GM21423 (cell line): ENCODE results near the gene CSMD2.

ENCODE experiments used
- ATAC-seq: cut with Tn5 transposase; IDR thresholded peaks from one replicate; pipeline ENCODE4 v1.9.1; 2021; ENCODE audit warnings: mild to moderate bottlenecking, moderate library complexity; ENCODE audit not compliant: unreplicated experiment

CSMD2 gene

DNA sequence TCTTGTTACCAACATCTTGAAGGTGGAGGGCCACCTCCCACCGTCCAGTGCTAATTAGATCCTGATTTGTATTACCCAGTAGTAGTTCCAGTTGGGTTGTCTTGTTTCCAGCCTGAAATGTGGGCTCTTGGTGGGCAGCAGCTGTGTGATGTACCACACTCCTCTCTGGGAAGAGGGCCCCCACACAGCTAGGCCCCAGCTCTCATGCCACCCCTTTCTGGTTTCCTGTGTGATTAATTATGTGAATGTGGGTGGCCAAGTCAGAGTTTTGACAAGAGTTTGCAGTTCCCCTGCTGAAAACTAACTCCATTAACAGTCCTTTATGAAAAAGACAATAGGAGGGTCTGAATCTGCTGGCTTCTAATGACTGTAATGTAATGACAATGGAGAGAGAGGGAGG lies 297.3 kb downstream of the CSMD2 start:
- no peak for ATAC-seq

DNA sequence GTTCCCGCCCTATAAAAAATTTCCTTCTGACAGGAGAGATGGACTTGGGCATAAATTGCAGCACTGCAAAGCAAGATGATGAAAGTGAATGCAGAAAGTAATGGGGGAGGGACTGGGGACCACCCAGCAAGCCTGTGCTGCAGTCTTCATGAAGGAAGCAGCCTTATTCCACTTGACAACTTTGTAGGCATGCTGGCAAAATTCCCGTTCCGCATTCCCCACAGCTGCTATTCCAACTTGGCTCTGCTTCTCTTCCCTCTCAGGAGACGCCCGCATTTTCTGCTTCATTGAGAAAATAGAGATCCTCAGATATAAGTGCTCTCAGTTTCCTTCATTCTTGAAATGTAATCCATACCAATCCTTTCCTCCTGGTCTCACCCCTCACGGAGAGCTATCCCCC lies 298.7 kb downstream of the CSMD2 start:
- ATAC-seq, result no peak

DNA sequence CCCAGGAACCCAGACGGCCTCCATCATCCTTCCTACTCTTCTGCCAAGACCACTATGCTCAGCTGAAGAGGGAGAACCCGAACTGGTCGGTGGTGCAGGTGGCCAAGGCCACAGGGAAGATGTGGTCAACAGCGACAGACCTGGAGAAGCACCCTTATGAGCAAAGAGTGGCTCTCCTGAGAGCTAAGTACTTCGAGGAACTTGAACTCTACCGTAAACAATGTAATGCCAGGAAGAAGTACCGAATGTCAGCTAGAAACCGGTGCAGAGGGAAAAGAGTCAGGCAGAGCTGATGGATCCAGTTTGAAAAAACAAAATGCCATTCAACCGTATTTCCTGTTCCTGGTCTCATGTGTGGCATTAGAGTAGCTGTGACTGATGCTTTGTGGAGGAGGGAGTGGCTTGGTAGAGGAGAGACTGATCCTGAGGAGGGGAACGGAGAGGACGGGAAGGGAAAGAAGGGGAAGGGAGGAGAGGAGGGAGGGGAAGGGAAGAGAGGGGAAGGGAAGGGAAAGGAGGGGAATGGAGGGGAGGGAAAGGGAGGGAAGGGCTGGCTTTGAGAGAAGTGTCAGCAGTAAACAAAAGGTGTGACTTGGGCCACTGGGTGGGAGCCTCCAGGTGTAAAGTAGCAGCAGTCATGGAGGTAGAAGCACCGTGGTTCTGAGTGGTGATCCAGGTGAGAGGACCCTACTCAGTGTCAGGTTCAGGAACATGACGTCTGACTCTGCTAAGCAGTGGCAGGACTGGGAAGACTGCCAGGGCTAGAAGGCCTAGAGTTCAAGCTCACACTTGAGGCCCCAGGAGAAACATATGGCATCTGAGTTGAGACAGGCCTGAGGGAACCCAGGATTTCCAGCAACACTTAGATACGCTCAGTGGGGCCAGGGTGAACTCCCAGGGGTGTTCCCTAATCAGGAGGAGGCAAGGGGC lies 300.3 kb downstream of the CSMD2 start:
- ATAC-seq, result no peak

DNA sequence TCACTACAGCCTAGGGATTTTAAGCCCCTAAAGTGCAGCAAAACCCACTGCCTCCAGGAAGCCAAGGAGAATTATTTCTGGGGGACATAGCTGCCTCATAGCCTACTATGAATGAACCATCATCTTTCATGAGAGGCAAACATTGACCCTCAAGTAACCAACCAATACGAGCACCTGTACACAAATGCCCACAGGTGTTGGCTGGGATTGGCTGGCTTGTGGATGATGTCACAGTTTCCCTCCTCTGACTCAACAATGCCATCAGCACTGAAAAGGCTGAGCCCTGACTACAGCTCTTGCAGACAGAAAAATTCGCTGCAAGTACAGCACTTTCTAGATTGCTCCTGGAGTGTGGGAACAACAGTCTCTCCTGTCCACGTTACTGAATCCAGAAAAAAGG lies 301.3 kb downstream of the CSMD2 start, which contains the start of gene HMGB4:
HMGB4 (plus strand) TSS at position 301 of the 400 bp plus-strand sequence. CDS start 113 bp downstream, outside the sequence.
- no peak for ATAC-seq

DNA sequence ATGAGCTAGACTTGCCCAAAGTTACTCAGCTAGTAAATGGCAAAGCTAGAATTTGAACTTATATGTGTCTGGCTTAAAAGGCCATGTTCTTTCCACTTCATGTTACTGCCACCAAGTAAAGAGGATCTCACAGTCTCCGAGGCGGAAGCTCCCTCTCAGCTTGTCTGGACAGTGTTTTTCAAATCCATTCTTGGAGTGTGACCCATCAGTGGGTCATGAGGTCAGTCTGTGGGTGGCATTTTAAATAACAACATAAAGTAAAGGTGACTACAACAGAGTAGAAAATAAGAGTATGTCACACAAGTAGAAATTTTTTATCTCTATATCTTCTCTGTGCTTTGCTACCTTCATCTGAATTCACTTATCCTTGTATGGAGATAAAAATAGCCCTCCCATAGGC lies 304.4 kb downstream of the CSMD2 start:
- ATAC-seq, result no peak

DNA sequence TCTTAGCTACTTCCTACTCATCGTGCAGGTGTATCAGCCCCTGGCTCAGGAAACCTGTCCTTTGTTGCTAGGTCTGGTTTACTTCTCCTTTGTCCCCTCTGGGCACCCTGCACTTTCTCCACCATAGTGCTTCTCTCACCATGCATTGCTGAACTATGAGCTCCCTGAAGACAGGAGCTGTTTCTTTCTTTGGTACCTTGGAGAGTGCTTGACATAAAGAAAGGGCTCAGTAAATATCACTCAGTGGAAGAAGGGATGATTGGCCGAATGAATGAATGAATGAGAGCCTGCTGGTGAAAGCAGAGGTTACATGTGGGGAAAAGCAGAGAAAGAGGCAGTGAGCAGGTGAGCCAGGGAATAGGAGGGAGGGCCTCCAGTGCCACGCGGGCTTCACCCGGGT lies 310.9 kb downstream of the CSMD2 start:
- ATAC-seq, result no peak

DNA sequence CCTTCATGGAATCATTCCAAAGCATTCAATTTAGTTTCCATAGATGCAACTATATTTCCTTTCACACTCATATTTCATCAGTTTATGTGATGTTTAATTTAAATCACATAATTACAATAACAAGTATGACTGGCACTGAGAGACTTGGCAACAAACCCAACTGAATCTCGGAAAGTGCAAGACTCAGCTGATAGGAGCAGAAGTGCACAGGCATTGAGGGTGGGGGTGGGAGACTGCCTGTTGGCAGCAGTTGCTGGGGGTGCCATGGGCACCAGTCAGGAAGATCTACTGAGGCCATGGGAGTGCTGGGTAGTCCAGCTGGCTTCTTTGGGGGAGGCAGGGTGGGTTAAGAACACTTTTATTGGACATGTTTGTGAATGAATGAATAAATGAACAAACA lies 311.6 kb downstream of the CSMD2 start:
- ATAC-seq, result no peak

DNA sequence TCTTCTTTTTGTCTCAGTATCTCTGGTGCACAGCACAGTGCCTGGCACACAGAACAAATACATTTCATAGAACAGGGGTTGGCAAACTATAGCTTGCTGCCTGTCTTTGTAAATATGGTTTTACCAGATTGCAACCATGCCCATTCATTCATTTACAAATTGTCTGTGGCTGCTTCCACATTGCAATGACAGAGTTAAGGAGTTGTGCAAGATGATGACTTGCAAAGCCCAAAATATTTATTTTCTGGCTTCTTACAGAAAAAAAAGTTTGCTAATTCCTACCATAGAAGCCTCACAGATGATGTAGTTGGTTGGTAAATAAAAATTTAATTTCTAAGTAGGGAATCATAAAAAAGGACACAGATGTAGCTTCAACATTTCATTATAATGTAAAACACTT lies 312.3 kb downstream of the CSMD2 start:
- ATAC-seq, result no peak

DNA sequence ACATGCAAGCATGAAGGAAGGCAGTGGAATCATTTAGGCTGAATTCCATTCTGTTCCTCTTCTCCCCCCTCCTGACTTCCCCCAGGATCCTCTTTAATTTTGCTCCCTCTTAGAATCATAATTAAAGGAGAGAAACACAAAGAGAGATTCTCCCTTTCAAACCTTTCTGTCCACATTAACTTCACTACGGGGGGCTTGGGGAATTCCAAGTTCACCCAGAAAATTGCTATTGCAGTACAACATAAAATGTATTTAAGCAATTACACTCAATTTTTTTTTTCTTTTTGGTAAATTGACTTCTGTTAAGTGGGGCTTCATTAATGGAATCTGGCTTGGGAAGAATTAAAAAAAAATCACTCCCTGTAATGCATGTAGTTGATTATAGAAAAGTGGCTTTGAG lies 314.5 kb downstream of the CSMD2 start:
- ATAC-seq, result no peak

DNA sequence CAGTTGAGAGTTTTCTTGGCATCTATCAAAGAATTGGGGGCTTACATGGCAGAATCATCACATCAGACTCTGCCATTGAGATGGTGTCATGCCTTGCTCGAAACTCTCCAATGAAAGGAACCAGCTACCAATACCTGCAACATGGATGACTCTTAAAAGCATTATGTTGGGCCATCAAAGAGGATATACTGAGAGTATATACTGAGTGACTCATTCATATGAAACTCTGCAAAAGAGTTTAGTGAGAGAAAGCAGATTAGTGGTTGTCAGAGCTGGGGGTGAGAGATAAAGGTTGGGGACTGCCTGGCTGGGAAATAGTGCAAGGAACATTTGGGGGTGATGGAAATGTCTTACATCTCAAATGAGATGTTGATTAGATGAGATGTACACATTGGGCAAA lies 315.8 kb downstream of the CSMD2 start:
- ATAC-seq, result no peak

DNA sequence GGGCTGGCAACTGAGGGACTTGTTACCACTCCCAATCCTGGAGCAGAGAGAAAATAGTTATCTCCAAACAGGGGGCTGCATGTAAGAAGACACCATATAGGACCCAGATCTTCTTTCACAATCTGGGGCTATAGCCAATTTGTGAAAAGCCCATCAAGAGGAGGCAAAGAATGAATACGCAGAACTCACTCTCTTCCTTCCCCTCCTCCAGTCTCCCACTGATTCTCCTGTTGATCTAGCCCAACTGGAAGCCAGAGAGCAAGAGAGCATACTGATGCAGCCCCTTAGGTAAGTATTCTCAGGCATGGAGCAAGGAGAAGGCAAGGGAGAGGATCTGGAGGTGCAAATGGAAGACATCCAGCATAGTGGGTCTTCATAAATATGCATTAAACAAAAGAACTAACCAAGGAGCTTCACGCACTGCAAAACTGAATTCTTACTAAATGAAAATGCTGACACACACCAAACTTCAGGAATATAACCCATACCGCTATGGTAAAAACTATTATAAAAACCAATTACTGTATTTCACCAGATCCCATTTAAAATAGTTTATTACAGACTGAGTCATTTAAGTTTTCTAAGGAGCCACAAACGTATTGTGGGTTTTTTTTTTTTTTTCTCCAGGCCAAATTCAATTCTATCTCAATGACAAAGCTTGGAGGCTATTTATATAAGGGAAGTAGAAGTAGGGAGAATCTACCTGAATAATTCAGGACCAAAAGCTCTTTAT lies 316.7 kb downstream of the CSMD2 start:
- ATAC-seq, result no peak

DNA sequence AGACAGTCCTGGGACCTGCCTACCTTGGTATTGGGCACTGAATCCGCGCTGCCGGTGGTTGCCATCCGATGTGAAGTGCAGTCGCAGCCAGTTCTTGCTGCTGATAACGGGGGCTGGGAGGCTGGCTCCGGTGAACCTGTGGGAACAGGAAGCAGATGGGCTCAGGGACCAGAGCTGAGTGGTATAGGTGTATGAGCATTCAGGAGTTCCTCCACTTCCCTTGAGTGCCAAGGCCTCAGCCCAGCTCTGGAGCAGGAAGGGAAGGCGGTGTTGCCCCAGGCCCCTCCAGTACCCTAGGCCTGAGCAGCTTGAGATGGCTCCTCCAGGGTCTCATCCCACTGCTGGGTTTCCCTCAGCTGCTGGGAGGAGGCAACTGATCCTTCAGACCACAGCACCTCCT lies 318.2 kb downstream of the CSMD2 start:
- ATAC-seq, result no peak

DNA sequence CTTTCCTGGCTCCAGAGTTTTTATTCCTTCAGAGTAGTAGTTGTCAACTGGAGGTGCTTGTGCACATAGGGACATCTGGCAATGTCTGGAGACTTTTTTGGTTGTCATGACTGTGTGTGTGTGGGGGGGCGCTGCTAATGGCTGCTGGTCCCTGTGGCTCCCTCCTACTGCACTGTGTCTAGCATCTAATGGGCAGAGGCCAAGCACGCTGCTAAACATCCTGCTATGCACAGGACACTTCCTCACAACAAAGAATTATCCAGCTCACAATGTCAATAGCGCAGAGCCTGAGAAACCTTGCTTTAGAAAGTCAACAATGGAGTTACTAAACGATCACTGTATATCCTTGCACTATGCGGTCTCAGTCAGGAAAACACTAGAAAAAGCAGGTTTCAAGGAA lies 320.9 kb downstream of the CSMD2 start:
- ATAC-seq, result no peak

DNA sequence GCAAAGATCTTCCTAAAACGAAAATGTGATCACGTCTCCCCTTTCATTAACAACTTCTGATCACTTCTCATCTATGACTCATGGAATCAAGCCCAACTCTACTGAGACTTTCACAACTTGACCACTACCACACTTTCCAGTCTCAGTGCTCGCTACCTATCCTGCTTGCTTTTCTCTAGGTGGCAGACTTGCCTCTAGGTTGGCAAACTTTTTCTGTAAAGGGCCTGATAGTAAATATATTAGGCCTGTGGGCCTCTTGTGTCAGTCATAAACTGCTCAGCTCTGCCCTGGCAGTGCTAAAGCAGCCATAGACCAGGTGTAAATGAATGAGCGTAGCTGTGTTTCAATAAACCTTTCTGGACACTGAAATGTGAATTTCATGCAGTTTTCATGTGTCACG lies 322.7 kb downstream of the CSMD2 start:
- no peak for ATAC-seq

DNA sequence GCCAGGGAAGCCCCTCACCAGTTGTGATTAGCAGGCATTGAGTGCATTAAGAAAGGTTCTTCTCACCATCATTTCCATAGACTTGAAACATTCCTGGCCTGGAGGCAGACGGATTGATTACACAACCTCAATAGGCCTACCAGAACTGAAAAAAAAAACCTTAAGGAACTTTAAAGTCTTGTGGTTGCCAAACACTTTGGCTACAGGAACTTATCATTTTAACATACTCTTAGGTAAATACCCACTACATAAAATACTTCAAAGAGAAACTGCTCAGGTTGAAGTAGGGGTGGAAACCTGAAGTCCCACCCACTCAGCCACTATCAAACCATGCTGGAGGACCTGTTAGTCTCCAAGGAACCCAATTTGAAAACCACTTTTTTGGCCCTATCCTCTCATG lies 323.5 kb downstream of the CSMD2 start:
- ATAC-seq, result no peak

DNA sequence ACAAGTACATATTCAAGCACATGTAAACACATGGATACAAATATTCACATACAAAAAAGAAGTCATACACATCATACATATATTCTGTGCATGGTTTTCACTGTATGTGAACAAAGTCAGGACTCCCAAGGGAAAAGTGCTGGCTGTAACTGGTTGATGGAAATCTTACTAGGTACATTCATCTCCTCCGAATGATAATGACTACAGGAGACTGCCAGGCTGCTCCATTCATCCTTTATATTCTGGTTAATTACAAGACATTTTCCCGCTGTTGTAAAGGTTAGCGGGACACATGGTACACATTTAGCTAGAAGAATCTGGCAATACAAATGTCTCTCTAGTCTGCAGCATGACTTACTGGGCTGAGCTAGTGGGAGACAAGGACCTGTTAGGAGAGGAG lies 327.4 kb downstream of the CSMD2 start:
- ATAC-seq, result no peak

DNA sequence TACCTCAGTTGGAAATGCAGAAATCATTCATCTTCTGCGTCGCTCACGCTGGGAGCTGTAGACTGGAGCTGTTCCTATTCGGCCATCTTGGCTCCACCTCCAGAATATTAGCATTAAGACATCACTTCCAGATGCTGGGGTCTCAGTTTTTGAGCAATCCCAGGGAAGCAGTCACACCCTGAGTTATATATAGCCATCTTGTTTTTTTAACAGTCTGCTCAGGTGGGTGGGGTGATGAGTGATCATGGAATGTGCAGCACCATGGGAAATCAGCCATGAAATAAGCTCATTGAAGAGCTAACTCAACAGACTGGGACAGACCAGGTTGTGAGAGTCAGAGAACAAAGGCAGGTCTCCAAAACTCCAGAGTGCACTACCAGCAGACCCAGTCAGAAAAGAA lies 328.1 kb downstream of the CSMD2 start:
- no peak for ATAC-seq

DNA sequence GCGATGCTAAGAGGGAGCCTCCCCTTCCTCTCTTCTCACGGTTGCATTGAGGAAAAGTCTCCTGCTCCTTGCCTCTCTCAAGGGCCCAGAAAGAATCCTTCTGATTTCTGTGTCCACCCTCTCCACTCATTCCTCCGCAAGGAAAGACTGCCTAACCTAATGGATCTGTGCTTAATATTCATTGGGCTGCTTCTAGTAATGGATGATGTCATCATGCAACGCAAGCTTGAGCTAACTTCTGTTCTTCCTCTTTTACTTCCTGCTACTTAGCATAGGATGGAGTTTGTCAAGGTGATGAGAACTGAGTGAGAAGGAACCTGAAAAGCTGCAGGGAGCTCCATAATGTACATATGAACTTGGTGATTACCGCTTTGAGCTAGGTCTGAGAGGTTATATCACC lies 336.4 kb downstream of the CSMD2 start:
- no peak for ATAC-seq

DNA sequence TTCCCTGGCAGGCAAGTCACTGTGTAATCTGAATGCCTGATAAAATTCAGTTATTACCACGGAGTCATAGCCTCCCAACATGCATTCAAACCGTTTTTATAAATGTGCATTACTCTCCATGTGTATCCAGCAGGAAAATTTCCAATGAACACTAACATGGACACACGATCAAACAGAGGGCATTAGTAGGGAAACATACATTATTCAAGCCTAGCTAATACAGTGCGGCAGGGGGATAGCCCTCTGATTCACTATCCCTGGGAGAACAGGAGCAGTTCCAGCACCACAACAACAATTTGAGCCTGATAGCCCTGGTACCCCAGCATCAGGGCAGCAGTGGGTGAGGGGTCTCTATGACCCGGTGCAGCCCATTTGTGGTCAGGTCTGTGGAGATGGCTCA lies 337.0 kb downstream of the CSMD2 start:
- ATAC-seq, result no peak

DNA sequence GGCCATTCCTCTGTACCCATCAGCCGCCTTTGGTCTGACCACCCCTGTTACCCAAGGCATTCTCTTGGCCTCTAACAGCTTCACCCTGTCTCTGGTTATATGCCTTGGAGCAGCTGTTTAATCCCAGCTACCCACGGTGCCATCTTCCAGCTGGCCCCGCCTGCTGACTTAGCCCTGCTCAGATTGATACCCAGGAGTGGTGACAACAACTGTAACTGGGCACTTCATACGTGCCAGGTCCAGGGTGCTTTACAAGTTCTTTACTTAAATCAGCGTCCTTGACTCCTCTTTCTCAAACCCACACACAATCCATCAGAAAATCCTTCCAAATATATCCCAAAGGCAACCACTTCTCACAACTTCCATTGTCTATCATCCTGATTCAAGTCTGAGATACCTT lies 338.3 kb downstream of the CSMD2 start:
- ATAC-seq, result no peak

DNA sequence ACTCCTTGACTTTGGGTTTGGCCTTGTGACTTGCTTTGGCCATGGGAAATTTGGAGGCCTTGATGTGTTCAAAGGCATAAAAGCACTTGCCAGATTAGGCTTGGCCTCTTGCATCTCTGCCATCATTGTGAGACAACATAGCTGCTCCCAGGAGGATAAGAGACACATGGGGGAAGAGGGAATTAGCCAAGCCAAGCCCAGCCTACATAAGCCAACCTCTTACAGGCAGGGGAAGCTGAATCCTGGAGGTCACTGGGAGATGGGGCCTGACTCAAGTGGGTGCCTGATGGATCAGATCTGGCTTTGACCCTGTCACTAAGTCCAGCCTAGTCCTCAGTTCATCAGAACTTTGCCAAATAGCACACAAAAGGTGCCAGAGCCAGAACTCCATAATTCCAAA lies 338.7 kb downstream of the CSMD2 start:
- ATAC-seq, result no peak

DNA sequence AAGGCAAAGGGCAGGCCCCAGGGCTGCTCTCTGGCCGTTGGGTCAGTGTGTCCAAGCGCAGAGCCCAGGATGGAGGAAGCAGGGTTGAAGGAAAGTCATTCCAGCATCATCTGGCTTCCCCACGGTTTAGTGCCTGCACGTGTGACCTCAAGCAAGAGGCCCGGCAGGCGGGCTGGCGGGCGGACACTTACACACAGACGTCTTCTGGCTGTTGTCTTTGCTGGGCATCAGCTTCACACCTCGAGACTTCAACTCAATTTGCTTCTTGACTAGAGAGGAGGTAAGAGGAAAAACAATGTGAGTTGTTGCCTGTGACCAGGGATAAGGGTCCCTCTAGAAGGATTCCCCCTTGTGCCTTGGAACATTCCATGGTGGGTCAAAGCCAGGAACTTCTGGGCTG lies 339.5 kb downstream of the CSMD2 start:
- ATAC-seq, result no peak
